HG03432 (cell line): ENCODE measurements around the gene ETNK2.

Experiments used
- ATAC-seq: cut with Tn5 transposase; IDR thresholded peaks from one replicate; pipeline ENCODE4 v1.9.1; 2021; ENCODE audit warnings: mild to moderate bottlenecking, moderate library complexity; ENCODE audit not compliant: unreplicated experiment

ETNK2 gene

DNA sequence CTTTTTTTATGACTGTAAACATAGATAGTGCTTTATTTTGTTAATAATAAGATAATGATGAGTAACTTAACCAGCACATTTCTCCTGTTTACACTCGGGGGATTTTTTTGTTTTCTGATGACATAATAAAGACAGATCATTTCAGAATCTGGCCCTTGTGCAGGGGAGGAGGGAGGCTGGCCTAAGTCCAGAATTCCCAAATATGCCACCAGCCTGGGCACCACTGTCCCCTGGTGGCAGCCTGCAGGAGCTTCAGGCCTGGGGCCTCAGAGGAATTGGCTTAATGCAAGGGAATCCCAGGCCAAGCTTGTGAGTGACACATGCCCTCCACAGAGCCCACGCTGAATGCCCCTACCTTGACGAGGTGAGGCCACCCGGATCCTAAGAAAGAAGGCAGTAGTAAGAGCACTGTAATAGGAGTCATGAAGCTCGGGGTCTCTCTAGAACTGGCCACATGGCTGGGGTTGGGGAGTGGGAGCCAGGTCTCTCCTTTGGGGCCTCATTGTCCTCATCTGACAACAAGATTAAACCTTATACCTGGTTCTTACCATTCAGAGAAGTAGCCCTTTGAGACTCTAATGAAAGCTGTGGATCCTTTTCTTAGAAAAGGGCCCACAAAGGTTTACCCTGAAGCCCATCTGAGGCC is 24.1 kb downstream of the ETNK2 start:
- ATAC-seq = no peak

DNA sequence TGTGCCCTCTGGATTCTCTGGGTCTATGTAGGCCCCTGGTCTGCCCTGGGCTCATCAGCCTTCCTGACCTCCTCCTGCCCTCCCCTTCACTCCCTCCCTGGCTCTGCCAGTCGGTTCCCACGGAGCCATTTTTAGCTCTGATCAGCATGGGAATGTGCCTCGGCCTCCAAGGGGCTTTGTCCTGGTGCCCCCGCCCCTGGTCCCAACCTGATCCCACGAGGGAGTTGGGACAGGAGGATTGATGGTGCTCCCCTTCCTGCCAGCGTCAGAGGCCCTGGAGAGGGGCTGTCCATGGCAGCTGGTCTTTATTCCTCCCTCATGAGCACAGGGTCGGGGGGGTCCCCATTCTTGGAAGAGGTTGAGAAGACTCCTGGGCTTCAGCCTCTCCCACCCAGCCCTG is 24.9 kb downstream of the ETNK2 start:
- no peak for ATAC-seq

DNA sequence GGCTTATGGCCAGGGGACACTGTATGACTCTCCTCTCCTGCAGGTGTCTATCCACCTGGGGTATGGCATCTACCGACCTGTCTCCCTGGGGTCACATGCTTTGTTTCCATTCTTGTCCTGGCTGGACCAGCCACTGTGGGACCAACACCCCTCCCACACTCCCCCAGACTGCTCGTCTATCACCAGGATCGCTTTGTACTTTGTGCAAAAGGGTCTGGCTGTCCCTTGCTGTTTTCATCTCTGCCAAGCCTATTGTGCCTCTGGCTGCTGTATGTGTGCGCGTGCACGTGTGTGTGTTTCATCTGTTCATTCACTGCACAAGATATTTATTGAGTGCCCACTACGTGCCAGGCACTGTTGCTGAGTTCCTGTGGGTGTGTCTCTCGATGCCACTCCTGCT is 25.5 kb downstream of the ETNK2 start:
- ATAC-seq = no peak

GRCh38 chr1:204125759-204126351 is 26.0 kb downstream of the ETNK2 start:
- no peak for ATAC-seq

DNA sequence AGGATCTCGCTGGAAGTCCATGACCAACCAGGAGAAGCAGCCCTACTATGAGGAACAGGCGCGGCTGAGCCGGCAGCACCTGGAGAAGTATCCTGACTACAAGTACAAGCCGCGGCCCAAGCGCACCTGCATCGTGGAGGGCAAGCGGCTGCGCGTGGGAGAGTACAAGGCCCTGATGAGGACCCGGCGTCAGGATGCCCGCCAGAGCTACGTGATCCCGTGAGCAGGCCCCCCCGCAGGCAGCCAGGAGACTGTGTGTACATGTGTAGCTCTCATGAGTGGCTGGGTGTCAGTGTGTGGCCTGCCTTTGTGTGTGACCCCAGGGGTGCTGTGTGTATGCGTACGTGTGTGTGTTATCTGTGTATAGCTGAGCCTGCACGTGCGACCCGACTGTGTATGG is 27.2 kb downstream of the ETNK2 start:
- ATAC-seq = no peak

DNA sequence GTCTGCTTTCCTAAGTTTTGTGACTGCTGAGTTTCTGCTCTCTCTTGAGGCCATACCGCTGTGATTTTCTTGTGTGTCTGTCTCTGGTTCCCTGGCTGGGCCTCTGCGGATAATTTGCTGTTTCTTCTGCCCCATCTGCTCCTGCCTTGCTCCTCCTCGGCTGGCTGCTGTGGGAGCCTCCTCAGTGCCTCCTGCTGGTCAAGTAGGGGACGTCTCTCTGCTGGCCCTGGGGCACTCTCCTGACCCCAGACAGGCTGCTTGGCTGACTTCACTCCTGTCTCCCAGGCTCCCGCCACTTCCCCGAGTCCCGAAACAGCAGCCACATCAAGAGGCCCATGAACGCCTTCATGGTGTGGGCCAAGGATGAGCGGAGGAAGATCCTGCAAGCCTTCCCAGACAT is 28.5 kb downstream of the ETNK2 start:
- ATAC-seq = no peak

GRCh38 chr1:204121840-204122555 is 29.8 kb downstream of the ETNK2 start:
- ATAC-seq = no peak

DNA sequence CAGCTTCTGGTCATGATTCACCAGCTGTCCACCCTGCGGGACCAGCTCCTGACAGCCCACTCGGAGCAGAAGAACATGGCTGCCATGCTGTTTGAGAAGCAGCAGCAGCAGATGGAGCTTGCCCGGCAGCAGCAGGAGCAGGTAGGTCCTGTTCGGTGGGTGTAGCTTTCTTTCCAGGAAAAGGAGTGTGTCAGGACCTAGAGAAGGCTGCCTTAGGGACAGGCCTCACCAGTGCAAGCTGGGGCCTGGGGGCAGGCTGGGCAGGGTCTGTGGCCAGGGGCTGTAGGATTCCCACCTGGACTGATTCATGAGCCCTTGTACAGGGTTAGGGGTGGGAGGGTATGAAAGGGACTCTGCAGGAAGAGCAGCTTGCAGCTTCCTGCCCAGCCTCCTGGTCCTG is 35.3 kb downstream of the ETNK2 start:
- no peak for ATAC-seq

DNA sequence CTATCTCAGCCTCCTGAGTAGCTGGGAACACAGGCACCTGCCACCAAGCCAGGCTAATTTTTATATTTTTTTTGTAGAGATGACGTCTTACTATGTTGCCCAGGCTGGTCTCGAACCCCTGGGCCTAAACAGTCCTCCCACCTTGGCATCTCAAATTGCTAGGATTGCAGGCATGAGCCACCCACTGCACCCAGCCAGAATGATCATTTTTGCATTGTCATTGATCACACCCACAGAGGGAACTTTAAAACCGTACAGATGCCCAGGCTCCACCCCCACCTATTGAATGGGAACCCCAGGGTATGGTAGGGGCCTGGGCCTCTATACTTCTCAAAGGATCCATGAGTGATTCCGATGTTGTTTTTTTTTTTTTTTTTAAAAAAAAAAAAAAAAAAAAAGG is 36.7 kb downstream of the ETNK2 start:
- ATAC-seq = no peak

DNA sequence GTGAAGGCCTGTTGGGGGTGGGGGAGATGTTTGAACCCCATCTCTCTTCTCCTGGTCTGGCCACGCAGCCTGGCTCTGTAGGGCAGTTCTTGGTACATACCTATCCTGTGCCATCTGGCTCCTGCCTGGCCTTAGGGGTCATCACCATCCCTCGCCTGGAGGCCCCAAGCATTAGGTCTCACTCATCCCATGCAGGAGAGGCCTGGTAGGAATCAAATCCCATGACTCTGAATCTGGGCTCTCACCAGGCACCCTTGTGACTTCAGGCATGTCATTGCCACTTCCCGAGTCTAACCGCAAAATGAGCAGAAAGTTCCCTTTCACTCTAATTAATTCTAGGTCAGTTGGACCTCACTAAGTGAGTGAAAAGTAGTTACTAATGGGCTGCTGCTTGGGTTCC is 37.2 kb downstream of the ETNK2 start:
- no peak for ATAC-seq

DNA sequence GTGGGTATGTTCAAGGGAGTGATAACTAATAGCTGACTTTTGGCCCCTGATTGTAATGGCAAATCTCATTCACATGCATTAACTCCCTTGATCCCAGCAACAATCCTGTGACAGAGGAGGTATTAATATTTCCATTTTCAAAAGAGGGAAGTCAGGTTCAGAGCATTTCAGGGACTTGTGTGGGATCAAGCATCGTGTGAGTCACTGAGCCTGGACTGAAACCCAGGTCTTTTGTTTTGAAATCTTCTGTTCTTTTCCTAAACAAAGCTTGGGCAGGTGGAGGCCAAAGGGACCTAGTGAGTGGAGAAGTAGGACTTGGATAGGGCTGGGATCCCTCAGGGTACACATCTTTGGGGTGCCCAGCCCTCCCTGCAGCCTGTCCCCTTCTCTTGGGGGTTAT is 37.9 kb downstream of the ETNK2 start:
- ATAC-seq = no peak

GRCh38 chr1:204112876-204113730 is 38.7 kb downstream of the ETNK2 start:
- no peak for ATAC-seq

GRCh38 chr1:204110894-204111633 is 40.8 kb downstream of the ETNK2 start:
- ATAC-seq = no peak

- ATAC-seq = no peak
Observed at GRCh38 chr1:204108312-204109141, 43.3 kb downstream of the ETNK2 start.

GRCh38 chr1:204107892-204108291 is 44.0 kb downstream of the ETNK2 start:
- no peak for ATAC-seq

DNA sequence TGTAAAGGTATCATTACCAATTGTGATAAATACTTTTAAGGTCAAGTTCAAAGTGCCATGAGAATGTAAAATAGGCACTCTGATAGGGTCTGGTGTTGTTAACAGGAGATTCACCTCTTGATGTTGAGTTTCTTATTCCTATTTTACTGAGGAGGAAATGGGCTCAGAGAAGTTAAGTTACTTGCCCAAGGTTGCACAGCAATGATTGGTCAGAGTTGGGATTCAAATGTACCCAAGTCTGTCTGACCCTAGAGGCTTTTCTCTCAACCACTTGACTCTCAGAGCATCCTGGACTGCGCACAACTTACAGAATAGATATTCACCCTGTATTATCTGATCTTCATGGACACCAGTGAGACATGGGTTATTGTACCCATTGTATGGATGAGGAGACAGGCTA is 45.0 kb downstream of the ETNK2 start:
- no peak for ATAC-seq

- no peak for ATAC-seq
Observed at GRCh38 chr1:204105131-204105515, 46.7 kb downstream of the ETNK2 start.

GRCh38 chr1:204104331-204105130 is 47.3 kb downstream of the ETNK2 start:
- ATAC-seq = no peak

- ATAC-seq = no peak
Observed at GRCh38 chr1:204103431-204103741, 48.5 kb downstream of the ETNK2 start.
